Keratinocyte (primary cell): ENCODE data around the gene ABCC8. TPM values are rescaled to one million over a fixed set of nuclear protein-coding genes. Genes with fewer than 3 reads are reported as not detected.

Experiments
- DNase-seq: peaks from one replicate; pipeline ENCODE4 v3.0.0-alpha.2; 2011; ENCODE audit warnings: low read depth, missing footprints, low spot score
- FAIRE-seq: peaks from 2 replicates; lab custom pipeline; 2011; peaks lifted over from hg19 to GRCh38; lab: Jason Lieb, UNC
- H2AFZ ChIP-seq: 2 replicates; pipeline ENCODE4 v1.6.0; 2012; ENCODE audit warnings: low read length, control low read depth, inconsistent platforms; ENCODE audit not compliant: control insufficient read depth
- H3K27ac ChIP-seq: 2 replicates; pipeline ENCODE4 v1.5.1; 2011; ENCODE audit warnings: low read length; ENCODE audit not compliant: control insufficient read depth, insufficient read depth
- H3K27me3 ChIP-seq: 3 replicates; pipeline ENCODE4 v1.6.0; 2011; ENCODE audit warnings: low read length; ENCODE audit not compliant: control insufficient read depth, insufficient read depth; ENCODE audit errors: extremely low read depth
- H3K36me3 ChIP-seq, 2 experiments: 2 replicates in 1 of 2; 3 replicates in 1 of 2; pipeline ENCODE4 v1.5.1; 2011; ENCODE audit warnings: low read length in 2 of 2, mild to moderate bottlenecking in 1 of 2; ENCODE audit not compliant: control insufficient read depth in 2 of 2, insufficient read depth in 2 of 2; ENCODE audit errors: extremely low read depth in 1 of 2
- H3K4me1 ChIP-seq: 3 replicates; pipeline ENCODE4 v1.5.1; 2011; ENCODE audit warnings: low read length; ENCODE audit not compliant: control insufficient read depth, insufficient read depth; ENCODE audit errors: extremely low read depth
- H3K4me2 ChIP-seq: 3 replicates; pipeline ENCODE4 v1.6.0; 2011; ENCODE audit warnings: low read depth, low read length; ENCODE audit not compliant: control insufficient read depth, insufficient read depth; ENCODE audit errors: extremely low read depth
- H3K4me3 ChIP-seq, 3 experiments: fragments of 200-600 bp in 1 of 3; sonication (generic) in 1 of 3; 2 replicates in 2 of 3; 3 replicates in 1 of 3; pipeline ENCODE4 v1.5.1; 2011 to 2016; ENCODE audit warnings: low read length in 3 of 3, mild to moderate bottlenecking in 3 of 3, control low read depth in 2 of 3, inconsistent platforms in 1 of 3, low read depth in 1 of 3, mixed read lengths in 1 of 3, mixed run types in 1 of 3, moderate library complexity in 1 of 3; ENCODE audit not compliant: control insufficient read depth in 2 of 3, insufficient read depth in 2 of 3; ENCODE audit errors: extremely low read depth in 1 of 3
- H3K79me2 ChIP-seq: 2 replicates; pipeline ENCODE4 v1.6.0; 2012; ENCODE audit warnings: low read length; ENCODE audit not compliant: control insufficient read depth, insufficient read depth
- H3K9ac ChIP-seq: 3 replicates; pipeline ENCODE4 v1.6.0; 2011; ENCODE audit warnings: low read length; ENCODE audit not compliant: control insufficient read depth, insufficient read depth; ENCODE audit errors: extremely low read depth
- H3K9me1 ChIP-seq: 3 replicates; pipeline ENCODE4 v1.6.0; 2011; ENCODE audit warnings: low read length; ENCODE audit not compliant: control insufficient read depth, insufficient read depth; ENCODE audit errors: extremely low read depth
- H3K9me3 ChIP-seq: 2 replicates; pipeline ENCODE4 v1.5.1; 2012; ENCODE audit warnings: low read depth, low read length; ENCODE audit not compliant: control insufficient read depth
- H4K20me1 ChIP-seq: 3 replicates; pipeline ENCODE4 v1.6.0; 2011; ENCODE audit warnings: low read length; ENCODE audit not compliant: control insufficient read depth, insufficient read depth; ENCODE audit errors: extremely low read depth
- CTCF ChIP-seq, 3 experiments: IDR thresholded peaks in 1 of 3; conservative IDR thresholded peaks in 1 of 3; optimal IDR thresholded peaks in 1 of 3; 2 replicates in 2 of 3; 3 replicates in 1 of 3; pipeline versions ENCODE3 to v1.5.1; 2011; ENCODE audit warnings: low read length in 3 of 3, mild to moderate bottlenecking in 3 of 3, moderate library complexity in 2 of 3, control low read depth in 1 of 3, inconsistent platforms in 1 of 3; ENCODE audit not compliant: insufficient read depth in 2 of 3; ENCODE audit errors: extremely low read depth in 1 of 3
- EZH2 ChIP-seq: IDR thresholded peaks from one replicate; pipeline ENCODE4 v1.6.1; 2012; ENCODE audit warnings: inconsistent platforms, mild to moderate bottlenecking, low read length, moderate library complexity
- dilution Hi-C: fragments of 300-500 bp; cut with MboI; formaldehyde crosslinking; loops from one replicate; pipeline ENCODE4 v1.7.0; 2020; ENCODE audit warnings: low sequenced_read_pairs; ENCODE audit not compliant: extremely low pct_ligation_motif_present
- polyA plus RNA-seq, 5 experiments: library from polyadenylated mRNA; depleted of rRNA in 3 of 5; stranded (reverse) in 3 of 5; stranded (forward) in 1 of 5; unstranded in 1 of 5; fragments of >200 nt; gene quantifications; 1 replicate in 1 of 5; 2 replicates in 3 of 5; 3 replicates in 1 of 5; pipeline versions ENCODE4 v1.2.1 to v1.2.3, GENCODE V29; 2011 to 2012; ENCODE audit warnings: missing spikeins in 2 of 5, low read depth in 1 of 5, low replicate concordance in 1 of 5

ABCC8 gene
- polyA plus RNA-seq, 1 donor (not counting 4 experiments of a cell fraction or from before 2014, with no cell fraction given) = not detected

- no peaks in the 10 kb centered on the region for H3K9me3 ChIP-seq
- H3K4me3 ChIP-seq = no peak overlapping the region
- no peak overlapping the region for H2AFZ ChIP-seq
- peaks cover 15% of the 10 kb centered on the region for H3K4me1 ChIP-seq
- no peaks in the 10 kb centered on the region for H3K36me3 ChIP-seq
- no peaks in the 10 kb centered on the region for H3K27me3 ChIP-seq
- no peak for TF ChIP-seq CTCF (optimal IDR thresholded peaks at IDR 0.05 in 1 of 3, IDR thresholded peaks at IDR 0.05 in 1 of 3, conservative IDR thresholded peaks at IDR 0.05 in 1 of 3; ENCODE audit: extremely low read depth in 1 of 3, insufficient read depth in 2 of 3, low read length in 3 of 3)
- no peak for TF ChIP-seq EZH2
- DNase-seq (no peak), FAIRE-seq (no peak)
- no peaks in the 10 kb centered on the region for H3K79me2 ChIP-seq
- H3K9ac ChIP-seq = no peak overlapping the region
- H3K27ac ChIP-seq = no peak overlapping the region
- H4K20me1 ChIP-seq = no peaks in the 10 kb centered on the region
- dilution Hi-C loops = no loop called here
- H3K4me2 ChIP-seq = no peak overlapping the region
- H3K9me1 ChIP-seq = no peaks in the 10 kb centered on the region
These were observed 129.0 kb downstream of the ABCC8 start for GRCh38 chr11:17347676-17348075.

- no peaks in the 10 kb centered on the region for H3K79me2 ChIP-seq
- no peaks in the 10 kb centered on the region for H3K36me3 ChIP-seq
- dilution Hi-C loops = no loop called here
- H3K27me3 ChIP-seq = no peaks in the 10 kb centered on the region
- H3K4me1 ChIP-seq = peaks cover 12% of the 10 kb centered on the region
- H3K9me1 ChIP-seq = no peaks in the 10 kb centered on the region
- DNase-seq = no peak
- no peaks in the 10 kb centered on the region for H4K20me1 ChIP-seq
- no peak overlapping the region for H3K4me3 ChIP-seq
- FAIRE-seq = peak; percentile 73
- TF ChIP-seq EZH2 (no peak), CTCF (optimal IDR thresholded peaks at IDR 0.05 in 1 of 3, IDR thresholded peaks at IDR 0.05 in 1 of 3, conservative IDR thresholded peaks at IDR 0.05 in 1 of 3; ENCODE audit: extremely low read depth in 1 of 3, insufficient read depth in 2 of 3, low read length in 3 of 3) (no peak)
- H3K9me3 ChIP-seq = no peaks in the 10 kb centered on the region
- H3K4me2 ChIP-seq = no peak overlapping the region
- H3K27ac ChIP-seq = peak overlapping the region; percentile 30
- H3K9ac ChIP-seq = no peak overlapping the region
- H2AFZ ChIP-seq = no peak overlapping the region
These were observed 132.7 kb downstream of the ABCC8 start for GRCh38 chr11:17343907-17344306.
